ENCODE data around the gene XAB2.
A peak's percentile ranks its signal among the peaks of the same experiment; 100 is the strongest.
"Not testable (repeated sequence)": the region's sequence is repeated elsewhere in the genome, so short reads cannot be mapped to it uniquely, and the experiment has no call there.

XAB2 gene

DNA sequence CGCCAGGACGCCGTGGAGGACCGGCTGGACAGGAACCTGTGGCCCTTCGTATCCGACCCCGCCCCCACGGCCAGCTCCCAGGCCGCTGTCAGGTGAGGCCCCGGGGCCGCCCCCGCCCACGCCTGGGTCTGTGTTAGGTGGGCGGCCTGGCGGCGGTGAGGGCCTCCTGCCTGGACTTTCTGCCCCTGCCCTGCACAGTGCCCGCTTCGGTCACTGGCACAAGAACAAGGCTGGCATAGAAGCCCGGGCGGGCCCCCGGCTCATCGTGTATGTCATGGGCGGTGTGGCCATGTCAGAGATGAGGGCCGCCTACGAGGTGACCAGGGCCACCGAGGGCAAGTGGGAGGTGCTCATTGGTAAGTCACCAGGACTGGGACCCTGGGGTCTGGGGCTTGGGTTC, 17.8 kb upstream of the XAB2 start:
- no peak overlapping the region for H3K4me3 ChIP-seq (ENCODE audit: low read depth, low read length)
- TF ChIP-seq, protein P1, sequence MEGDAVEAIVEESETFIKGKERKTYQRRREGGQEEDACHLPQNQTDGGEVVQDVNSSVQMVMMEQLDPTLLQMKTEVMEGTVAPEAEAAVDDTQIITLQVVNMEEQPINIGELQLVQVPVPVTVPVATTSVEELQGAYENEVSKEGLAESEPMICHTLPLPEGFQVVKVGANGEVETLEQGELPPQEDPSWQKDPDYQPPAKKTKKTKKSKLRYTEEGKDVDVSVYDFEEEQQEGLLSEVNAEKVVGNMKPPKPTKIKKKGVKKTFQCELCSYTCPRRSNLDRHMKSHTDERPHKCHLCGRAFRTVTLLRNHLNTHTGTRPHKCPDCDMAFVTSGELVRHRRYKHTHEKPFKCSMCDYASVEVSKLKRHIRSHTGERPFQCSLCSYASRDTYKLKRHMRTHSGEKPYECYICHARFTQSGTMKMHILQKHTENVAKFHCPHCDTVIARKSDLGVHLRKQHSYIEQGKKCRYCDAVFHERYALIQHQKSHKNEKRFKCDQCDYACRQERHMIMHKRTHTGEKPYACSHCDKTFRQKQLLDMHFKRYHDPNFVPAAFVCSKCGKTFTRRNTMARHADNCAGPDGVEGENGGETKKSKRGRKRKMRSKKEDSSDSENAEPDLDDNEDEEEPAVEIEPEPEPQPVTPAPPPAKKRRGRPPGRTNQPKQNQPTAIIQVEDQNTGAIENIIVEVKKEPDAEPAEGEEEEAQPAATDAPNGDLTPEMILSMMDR (IDR thresholded peaks at IDR 0.05; ENCODE audit: low read depth, low read length): no peak
- no peak for TF ChIP-seq POLR2A (IDR thresholded peaks at IDR 0.05; ENCODE audit: extremely low read depth, insufficient read length)
- TF ChIP-seq, protein P2, sequence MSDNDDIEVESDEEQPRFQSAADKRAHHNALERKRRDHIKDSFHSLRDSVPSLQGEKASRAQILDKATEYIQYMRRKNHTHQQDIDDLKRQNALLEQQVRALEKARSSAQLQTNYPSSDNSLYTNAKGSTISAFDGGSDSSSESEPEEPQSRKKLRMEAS (IDR thresholded peaks at IDR 0.05; ENCODE audit: low read depth, low read length): no peak
- TF ChIP-seq MYC (IDR thresholded peaks at IDR 0.05; ENCODE audit: low read depth, low read length): no peak
- DNase-seq (ENCODE audit: low read depth): no peak

DNA sequence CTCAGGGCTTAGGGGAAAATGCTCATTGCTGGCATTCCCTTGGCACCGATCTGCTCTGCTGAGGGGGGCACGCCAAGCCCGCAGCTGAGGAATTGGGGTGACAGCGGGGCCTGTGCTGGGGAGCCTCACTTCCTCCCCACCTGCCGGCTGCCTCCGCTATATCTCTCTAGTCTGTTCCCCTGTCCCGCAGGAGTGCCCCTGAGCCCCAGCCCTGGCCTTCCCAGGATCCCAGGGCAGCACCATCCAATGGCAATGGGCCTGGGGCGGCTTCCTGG, 17.0 kb upstream of the XAB2 start:
- DNase-seq (ENCODE audit: low read depth): no peak
- TF ChIP-seq MYC (IDR thresholded peaks at IDR 0.05; ENCODE audit: low read depth, low read length) (no peak), POLR2A (IDR thresholded peaks at IDR 0.05; ENCODE audit: extremely low read depth, insufficient read length) (no peak)
- TF ChIP-seq, protein P2 (IDR thresholded peaks at IDR 0.05; ENCODE audit: low read depth, low read length): no peak
- TF ChIP-seq, protein P1 (IDR thresholded peaks at IDR 0.05; ENCODE audit: low read depth, low read length): no peak
- H3K4me3 ChIP-seq (ENCODE audit: low read depth, low read length): no peak overlapping the region

DNA sequence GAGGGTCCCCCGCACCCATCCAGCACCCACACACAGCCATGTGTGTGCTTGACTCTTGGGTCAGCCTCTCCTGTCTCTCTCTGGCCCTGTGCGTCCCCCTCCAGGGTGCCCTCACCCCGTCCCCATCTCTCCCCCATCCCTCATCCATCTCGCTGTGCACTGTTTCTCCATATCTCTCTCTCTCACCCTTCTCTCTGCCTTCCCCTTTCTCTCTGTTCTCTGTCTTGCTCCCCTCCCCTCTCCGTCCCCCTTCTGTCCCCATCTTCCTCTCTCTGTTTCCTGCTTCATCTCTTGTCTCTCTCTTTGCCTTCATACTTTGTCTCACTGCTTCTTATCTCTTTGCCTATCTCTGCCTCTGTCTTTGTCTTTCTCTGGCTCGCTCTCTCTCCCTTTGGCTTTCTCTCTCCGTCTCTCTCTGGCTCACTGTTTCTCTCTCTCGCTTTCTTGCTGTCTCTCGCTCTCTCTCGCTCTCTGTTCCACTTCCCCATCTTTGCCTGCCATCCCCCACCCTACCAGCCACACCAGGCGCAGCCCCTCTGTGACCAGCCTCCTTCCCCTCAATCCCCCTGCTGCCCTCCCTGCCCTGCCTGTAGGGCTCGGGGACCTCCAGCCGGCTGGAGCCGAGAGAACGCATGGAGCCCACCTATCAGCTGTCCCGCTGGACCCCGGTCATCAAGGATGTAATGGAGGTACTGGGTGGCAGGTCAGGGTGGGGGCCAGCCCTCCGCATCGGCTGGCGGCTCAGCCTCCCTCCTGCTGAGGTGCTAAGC, 16.5 kb upstream of the XAB2 start:
- no peak for DNase-seq (ENCODE audit: low read depth)
- TF ChIP-seq, protein P1 (IDR thresholded peaks at IDR 0.05; ENCODE audit: low read depth, low read length): no peak
- TF ChIP-seq MYC (IDR thresholded peaks at IDR 0.05; ENCODE audit: low read depth, low read length) (no peak), POLR2A (IDR thresholded peaks at IDR 0.05; ENCODE audit: extremely low read depth, insufficient read length) (no peak)
- TF ChIP-seq, protein P2 (IDR thresholded peaks at IDR 0.05; ENCODE audit: low read depth, low read length): no peak
- no peak overlapping the region for H3K4me3 ChIP-seq (ENCODE audit: low read depth, low read length)

DNA sequence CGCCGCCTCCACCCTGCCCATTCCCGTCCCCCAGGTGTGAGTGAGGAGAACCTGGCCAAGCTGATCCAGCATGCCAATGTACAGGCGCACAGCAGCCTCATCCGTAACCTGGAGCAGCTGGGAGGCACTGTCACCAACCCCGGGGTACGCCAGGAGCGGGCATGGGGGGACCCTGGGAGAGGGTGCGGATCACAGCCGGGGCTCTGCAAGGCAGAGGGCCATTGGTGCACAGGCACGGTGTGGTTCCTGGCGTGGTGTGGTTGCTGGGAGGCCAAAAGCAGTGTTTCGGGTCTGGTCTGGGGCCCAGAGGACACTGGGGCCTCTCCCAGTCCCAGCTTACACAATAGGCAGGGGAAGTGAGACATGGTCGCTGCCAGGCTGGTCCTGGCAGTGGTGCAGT, 15.8 kb upstream of the XAB2 start:
- H3K4me3 ChIP-seq (ENCODE audit: low read depth, low read length): no peak overlapping the region
- TF ChIP-seq POLR2A (IDR thresholded peaks at IDR 0.05; ENCODE audit: extremely low read depth, insufficient read length): no peak
- no peak for TF ChIP-seq MYC (IDR thresholded peaks at IDR 0.05; ENCODE audit: low read depth, low read length)
- TF ChIP-seq, protein P2 (IDR thresholded peaks at IDR 0.05; ENCODE audit: low read depth, low read length): no peak
- TF ChIP-seq, protein P1 (IDR thresholded peaks at IDR 0.05; ENCODE audit: low read depth, low read length): no peak
- DNase-seq (ENCODE audit: low read depth): peak; percentile 71

DNA sequence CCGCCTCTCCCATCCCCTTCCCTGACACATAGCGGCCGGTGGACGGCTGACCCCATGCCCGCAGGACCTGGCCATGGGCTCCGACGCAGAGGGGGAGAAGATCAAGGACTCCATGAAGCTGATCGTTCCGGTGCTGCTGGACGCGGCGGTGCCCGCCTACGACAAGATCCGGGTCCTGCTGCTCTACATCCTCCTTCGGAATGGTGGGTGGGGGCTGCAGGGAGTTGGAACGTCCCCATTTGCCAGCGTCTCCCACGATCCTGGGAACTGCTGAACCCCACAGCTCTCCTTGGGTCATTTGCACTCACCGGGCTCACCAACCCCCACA, 15.2 kb upstream of the XAB2 start:
- H3K4me3 ChIP-seq (ENCODE audit: low read depth, low read length): no peak overlapping the region
- DNase-seq (ENCODE audit: low read depth): no peak
- TF ChIP-seq, protein P2 (IDR thresholded peaks at IDR 0.05; ENCODE audit: low read depth, low read length): no peak
- TF ChIP-seq MYC (IDR thresholded peaks at IDR 0.05; ENCODE audit: low read depth, low read length): no peak
- TF ChIP-seq, protein P1 (IDR thresholded peaks at IDR 0.05; ENCODE audit: low read depth, low read length): no peak
- TF ChIP-seq POLR2A (IDR thresholded peaks at IDR 0.05; ENCODE audit: extremely low read depth, insufficient read length): no peak

DNA sequence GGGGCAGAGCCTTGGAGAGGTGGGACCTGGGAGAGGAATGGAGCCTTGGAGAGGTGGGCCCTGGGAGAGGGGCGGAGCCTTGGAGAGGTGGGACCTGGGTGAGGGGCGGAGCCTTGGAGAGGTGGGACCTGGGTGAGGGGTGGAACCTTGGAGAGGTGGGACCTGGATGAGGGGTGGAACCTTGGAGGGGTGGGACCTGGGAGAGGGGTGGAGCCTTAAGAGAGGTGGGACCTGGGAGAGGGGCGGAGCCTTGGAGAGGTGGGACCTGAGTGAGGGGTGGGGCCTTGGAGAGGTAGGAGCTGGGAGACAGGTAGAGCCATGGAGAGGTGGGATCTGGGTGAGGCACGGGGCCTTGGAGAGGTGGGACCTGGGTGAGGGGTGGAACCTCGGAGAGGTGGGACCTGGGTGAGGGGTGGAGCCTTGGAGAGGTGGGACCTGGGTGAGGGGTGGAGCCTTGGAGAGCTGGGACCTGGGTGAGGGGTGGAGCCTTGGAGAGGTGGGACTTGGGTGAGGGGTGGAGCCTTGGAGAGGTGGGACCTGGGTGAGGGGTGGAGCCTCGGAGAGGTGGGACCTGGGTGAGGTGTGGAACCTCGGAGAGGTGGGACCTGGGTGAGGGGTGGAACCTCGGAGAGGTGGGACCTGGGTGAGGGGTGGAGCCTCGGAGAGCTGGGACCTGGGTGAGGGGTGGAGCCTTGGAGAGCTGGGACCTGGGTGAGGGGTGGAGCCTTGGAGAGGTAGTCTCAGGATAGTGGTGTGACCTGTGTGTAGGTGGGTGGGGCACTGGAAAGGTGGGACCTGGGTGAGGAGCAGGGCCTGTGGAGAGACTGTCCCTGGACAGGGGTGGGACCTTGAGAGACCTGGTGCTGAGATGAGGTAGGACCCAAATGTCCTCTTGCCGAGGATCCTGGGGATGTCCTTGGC, 14.5 kb upstream of the XAB2 start:
- H3K4me3 ChIP-seq (ENCODE audit: low read depth, low read length): not testable (repeated sequence)
- DNase-seq (ENCODE audit: low read depth): peak; percentile 57
